Stimulated activated CD8-positive, alpha-beta memory T cell treated with anti-CD3 and anti-CD28 coated beads, Interleukin-12 subunit alpha, Interleukin-12 subunit beta, amount 100 ng/mL, for 24 hours (primary cell): Measurements from ENCODE around the gene TCF3.
"Not testable (repeated sequence)": the region's sequence is repeated elsewhere in the genome, so short reads cannot be mapped to it uniquely, and the experiment has no call there.

ENCODE experiments used
- DNase-seq: peaks from one replicate; pipeline ENCODE4 v3.0.0-alpha.2; 2020; ENCODE audit errors: extremely low read depth

Gene TCF3

DNA sequence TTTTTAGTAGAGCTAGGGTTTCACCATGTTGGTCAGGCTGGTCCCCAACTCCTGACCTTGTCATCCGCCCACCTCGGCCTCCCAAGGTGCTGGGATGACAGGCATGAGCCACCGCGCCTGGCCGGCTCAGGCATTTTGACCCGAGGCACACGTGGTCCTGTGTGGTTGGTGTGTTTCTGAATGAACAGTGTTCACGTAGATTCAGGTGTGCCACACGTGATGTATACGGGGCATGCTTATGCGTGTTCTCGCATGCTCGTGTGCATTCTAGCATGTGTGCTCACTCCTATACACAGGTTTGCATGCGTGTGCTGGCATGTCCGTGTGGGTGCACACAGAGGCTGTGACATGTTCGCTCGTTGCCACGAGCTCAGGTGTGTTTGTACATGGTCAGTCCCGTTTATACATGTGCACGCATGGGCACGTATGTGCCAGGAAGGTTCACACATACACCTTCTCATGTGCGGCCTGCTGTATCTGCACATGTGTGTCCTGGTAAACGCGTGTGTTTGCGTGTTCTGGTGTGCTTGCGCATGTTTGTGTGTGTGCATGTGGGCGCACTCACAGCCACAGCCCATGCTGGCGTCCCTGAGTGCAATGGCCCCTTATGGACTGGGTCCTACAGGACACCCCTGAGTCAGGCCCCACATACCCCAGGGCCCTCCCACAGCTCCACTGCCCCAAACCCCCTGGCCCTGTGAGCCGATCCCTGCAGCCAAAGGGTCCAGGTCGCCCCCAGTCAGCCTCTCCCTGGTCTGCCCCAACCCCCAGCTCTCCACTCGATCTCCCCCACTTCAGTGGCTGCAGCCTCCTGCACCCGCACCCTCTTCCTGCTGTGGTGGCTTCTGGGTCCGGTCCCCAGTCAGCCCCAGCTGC, 20.6 kb upstream of the TCF3 start:
- no peak for DNase-seq

GRCh38 chr19:1672038-1672768, 19.8 kb upstream of the TCF3 start:
- no peak for DNase-seq

DNA sequence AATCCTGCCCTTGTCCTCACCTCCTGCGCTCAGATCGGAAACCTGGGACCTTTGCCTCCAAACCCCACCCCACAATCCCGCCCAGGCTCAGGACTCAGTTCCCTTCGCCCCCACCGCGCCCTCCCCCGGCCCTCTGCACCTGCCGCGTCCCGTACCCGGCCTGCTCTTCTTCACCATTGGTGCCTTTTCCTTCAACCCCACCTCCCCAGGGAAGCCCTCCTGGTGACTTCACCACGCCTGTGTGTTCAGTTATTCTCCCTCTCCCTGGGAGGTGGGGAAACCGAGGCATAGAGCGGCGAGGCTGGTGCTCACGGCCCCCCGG, 19.3 kb upstream of the TCF3 start:
- DNase-seq: no peak

GRCh38 chr19:1670747-1671146, 18.3 kb upstream of the TCF3 start:
- not testable (repeated sequence) for DNase-seq

- no peak for DNase-seq
Observed at GRCh38 chr19:1668486-1669270, 16.3 kb upstream of the TCF3 start.

DNA sequence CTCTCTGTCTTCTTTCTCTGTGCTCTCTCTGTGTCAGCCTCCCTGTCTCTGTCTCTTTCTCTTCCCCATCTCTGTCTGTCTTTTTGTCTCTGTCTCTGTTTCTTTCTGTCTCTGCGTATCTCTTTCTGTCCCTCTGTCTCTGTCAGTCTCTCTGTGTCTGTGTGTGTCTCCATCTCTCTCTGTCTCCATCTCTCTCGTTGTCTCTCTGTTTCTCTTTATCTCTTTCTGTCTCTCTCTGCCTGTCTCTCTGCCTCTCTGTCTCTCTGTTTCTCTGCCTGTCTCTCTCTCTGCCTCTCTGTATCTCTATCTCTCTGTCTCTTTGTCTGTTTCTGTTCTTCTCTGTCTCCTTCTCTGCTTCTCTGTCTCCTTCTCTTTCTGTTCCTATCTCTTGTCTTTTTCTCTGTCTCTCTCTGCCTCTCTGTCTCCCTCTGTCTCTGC, 15.7 kb upstream of the TCF3 start:
- no peak for DNase-seq

- DNase-seq: no peak
Observed at GRCh38 chr19:1665565-1666047, 13.2 kb upstream of the TCF3 start.

GRCh38 chr19:1663852-1664251, 11.4 kb upstream of the TCF3 start:
- DNase-seq: no peak

- DNase-seq: not testable (repeated sequence)
Observed at GRCh38 chr19:1663227-1663626, 10.8 kb upstream of the TCF3 start.

DNA sequence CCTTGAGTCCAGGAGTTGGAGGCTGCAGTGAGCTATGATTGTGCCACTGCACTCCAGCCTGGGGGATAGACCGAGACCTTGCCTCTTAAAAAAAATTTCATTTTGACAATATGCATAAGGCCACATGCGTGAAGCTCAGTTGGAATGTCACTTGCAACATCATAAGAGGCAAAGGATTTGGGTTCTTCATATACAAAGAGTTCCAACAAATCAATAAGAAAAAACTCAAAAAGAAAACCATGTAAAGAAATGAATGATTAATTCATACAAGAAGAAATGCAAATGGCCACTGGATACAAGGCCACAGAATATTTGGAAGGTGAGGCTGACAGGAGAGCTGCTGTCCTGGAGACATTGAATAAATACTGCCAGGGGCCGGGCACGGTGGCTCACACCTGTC, 9.6 kb upstream of the TCF3 start:
- DNase-seq: no peak

DNA sequence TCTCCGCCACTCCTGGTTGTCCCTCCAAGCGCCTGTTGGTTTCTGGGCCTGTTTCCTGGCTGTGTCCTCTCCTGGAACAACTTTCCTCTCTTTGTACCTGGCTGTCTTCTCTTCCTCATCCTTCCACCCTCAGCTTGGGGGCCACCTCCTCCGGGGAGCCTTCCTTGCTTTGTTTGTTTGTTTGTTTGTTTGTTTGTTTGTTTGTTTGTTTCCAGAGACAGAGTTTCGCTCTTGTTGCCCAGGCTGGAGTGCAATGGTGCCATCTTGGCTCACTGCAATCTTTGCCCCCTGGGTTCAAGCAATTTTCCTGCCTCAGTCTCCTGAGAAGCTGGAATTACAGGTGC, 6.6 kb upstream of the TCF3 start:
- DNase-seq: no peak

DNA sequence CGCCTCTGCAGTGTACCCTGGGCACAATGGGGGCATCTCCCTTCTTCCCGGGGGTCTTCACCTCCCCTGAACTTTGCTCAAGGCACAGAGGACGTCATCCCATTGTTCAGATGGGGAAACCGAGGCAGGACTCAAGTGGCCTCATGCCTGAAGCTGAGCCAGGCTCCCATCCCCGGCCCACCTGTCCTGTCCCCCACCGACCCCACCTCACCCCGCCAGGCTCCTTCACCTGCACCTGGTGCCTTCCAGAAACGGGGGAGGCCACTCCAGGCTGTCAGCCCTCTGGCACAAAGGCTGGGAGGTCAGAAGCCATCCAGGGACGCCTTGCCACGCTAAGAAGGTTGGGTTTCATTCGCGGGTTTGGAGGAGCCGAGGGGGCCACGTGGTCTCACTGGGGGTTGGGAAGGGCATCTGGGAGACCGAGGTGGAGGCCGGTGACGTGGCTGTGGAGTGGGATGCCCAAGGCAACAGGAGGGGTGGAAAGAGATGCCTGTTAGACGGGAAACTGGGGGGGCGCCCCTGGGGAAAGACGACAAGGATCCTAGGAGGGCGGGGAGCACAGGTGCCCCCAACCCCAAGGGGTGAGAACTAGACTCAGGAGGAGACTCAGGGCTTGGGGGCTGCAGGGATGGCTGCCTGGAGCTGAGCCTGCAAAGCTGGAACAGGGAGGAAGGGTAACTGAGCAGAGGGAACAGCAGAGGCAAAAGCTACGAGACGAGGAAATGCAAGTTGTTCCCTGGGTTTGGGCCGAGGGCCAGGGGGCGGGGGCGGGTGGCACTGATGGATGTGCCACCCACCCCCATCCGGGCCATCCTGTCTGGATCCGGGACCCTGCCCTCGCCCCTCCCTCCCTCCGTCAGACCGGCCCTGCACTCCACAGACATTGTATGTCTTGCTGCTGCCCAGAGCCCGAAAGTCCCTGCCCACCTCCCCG, 6.0 kb upstream of the TCF3 start:
- DNase-seq: no peak

DNA sequence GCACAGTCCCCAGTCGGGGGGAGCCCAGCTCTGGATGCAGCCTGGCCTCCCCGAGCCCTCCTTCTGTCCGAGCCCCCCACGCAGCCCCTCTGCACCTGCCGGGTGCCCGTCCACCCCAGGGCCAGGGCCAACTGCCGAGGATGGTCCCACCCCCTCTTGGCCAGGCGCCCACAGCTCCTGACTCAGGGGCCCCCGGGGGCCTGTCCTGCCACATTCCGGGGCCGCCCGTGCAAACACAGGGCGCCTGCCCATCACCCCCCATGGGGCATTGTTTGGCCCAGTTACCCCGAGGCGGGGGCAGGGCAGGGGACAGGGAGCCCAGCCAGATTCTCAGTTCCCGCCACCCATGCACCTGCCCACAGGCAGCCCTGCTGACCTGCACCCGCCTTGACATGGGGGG, 5.3 kb upstream of the TCF3 start:
- no peak for DNase-seq

GRCh38 chr19:1656988-1657536, 4.6 kb upstream of the TCF3 start:
- DNase-seq: no peak

- DNase-seq: no peak
Observed at GRCh38 chr19:1655987-1656608, 3.7 kb upstream of the TCF3 start.

- no peak for DNase-seq
Observed at GRCh38 chr19:1655131-1655981, 2.9 kb upstream of the TCF3 start.

DNA sequence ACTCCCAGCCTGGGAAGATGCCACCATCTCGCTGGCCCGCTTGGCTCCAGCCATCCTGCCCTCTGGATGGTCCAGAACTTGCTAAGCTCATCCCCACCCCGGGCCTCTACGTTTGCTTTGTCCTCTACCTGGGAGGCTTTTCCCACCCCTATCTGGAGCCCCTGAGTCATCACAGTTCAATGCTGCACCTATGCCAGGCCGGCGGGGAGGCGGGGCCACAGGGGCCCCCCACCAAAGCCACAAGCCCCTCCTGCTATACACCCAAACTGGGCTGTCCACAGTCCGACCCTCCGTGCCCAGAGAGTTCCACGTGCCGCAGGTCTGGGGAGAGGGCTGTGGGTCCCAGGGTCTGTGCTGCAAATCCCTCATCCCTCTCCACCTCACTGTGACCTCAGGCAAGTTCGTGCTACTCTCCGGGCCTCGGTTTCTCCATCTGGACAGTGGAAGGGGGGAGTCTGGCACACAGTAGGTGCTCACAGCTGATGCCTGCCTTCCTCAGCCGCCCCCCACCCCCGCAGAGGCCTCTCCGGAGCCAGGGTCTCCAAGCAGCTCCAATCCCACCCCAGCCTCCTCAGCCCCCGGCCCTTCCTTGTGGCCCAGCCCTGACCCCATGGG, 1.9 kb upstream of the TCF3 start:
- no peak for DNase-seq

DNA sequence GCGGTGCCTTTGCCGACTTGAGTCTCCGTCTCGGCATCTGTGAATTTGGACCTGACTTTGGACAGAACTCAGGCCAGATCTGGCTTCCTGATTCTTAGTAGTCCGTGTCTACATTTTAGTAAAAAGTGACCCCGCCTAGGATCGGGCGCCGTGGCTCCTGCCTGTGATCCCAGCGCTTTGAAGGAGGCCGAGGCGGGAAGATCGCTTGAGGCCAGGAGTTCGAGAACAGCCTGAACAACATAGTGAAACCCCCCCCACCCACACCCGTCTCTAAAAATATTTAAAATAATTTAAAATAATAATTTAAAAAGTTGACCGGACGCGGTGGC, 849 bp upstream of the TCF3 start:
- DNase-seq: no peak

DNA sequence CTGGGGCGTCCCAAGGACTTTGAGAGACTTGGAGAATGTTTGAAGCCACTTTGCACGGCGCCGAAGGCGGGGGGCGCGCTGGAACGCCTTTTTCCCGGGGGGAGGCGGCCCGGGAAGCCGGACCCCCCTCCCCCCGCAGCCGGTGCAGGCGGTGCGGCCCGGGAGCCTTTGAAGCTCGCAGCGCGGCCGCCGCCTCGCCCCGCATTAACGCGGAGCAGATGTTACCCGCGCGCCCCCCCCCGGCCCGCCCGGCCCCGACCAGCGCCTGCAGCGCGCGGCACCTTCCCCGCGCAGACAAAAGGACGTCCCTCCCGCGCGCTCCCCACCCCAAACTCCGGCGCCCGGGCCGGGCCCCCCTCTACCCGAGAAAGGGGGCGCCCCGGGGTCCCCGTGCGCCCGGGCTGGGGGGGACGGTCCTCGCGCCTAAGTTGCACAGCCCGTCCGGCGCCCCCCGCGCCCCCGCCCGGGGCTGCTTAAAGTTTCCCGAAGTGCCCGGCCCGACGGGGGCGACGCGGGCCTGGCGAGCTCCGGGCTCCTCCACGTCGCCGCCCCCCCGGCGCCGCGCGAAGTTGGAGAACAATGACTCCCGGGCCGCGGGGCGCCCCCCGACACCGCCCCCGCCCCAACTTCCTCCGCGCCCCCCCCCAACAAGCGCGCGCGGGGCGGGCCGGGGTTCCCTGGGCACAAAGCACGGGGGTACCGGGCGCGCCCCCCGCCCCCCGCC, 685 bp downstream of the TCF3 start:
- DNase-seq: no peak
